HS-5 (cell line): Measurements from ENCODE around the gene VWF.
"Not testable (repeated sequence)": the region's sequence is repeated elsewhere in the genome, so short reads cannot be mapped to it uniquely, and the experiment has no call there.

Experiments
- DNase-seq: peaks from one replicate; pipeline ENCODE4 v3.0.0-alpha.2; 2012; ENCODE audit warnings: low read depth

The VWF gene

DNA sequence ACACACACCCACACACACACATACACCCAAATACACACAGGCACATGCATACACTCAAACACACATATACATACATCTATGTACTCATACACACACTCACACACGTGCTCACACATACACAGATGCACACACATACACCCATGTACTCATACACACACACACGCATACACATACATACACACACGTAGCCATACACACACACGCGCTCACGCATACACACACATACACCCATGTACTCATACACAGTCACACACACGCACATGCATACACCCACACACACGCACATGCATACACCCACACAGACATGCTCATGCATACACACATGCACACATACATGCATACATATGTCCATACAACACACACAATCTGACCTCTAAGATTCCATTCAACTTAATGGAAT lies 91.7 kb downstream of the VWF start:
- DNase-seq = no peak

DNA sequence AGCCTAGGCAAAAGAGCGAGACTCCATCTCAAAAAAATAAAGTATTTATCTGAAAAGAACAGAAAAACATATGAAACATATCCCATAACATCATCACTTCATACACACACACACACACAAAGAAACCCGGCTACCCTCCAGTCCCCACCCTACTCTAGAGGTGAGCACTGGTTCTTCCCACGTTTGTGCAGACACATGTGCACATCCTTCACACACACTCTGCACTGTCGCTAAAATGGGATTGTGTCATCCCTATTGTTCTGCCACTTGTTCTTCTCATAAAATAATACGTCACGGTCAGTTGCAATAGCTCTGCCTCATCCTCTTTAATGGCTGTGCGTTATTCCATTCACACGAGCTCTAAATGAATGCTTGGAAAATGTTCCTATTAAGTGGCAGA lies 93.5 kb downstream of the VWF start:
- DNase-seq = no peak

DNA sequence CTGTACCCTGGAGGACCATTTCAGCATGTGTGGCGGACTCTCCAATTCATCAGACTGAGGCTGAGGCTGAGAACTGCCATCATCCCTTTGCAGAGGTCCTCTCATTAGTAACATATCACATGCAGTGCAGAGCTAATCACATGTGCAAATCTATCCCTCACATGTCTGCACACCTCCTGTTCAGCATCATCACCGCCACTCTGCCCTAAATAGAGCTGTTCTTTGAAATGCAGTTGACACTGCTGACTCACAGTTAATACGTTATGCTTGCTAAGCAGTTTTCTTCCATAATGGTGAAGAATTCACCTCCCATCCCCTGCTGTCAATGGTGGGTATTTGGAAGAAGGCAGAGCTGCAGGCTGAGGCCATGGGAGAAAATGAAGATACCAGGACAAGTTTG lies 94.4 kb downstream of the VWF start:
- DNase-seq = no peak

DNA sequence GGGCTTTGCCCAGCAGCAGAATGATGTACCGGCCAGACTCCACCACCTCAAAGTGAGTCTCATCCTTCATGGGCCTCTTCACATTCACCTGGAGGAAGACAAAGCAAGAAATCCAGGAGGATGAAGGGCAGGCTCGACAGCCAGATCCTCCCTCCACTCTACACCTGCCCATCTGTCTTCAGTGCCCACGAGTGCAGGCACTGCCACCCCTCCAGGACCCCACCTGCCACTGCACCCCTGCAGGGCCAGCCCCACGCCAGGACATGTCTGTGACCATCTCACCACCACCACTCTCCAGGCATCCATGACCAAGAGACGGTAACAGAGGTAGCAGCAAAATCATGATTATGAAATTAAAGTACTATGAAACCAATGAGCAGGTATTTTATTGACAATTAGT lies 95.1 kb downstream of the VWF start:
- DNase-seq = no peak

DNA sequence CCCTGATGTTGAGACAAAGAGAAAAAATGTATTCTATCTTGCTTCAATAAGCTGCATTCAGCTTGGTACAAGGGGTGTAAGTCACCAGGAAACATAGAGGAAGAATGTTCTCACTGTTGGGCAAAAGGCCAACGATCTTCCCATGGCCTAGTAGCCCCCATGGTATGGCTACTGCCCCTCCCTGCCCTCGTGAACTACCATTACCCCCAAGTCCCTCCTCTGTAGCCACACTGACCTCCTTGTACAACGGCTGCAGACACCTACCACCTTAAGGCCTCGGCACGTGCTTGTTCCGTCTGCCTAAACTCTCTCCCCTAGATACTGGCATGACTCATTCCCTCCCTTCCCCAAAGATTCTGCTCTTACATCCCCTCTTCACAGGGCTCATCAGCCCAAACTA lies 97.5 kb downstream of the VWF start:
- no peak for DNase-seq

DNA sequence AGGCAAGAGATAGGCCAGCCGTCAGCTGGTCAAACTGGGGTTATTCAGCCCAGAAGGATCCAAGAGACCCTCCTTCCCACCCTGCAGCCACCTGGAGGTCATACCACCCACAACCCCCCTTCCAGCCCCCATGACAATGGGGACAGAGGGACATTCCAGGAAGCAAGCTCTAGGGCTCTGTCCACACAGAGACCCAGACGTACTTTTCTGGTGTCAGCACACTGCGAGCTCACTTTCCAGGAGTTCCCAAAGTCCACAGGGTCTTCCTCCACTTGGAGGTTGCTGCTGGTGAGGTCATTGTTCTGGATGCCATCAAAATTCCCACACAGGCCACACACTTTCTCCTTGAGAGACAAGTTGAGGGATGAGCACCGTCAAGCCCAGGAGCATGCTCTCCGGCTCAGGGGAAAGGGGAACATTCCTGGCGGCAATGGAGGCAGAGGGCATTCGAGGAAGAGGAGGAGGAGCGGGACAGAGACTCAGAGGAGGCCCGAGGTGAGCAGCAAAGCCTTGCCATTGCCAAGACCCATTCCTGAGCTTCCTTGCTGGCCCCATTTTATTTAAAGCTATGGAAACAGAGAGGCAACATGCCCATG lies 98.7 kb downstream of the VWF start:
- not testable (repeated sequence) for DNase-seq

DNA sequence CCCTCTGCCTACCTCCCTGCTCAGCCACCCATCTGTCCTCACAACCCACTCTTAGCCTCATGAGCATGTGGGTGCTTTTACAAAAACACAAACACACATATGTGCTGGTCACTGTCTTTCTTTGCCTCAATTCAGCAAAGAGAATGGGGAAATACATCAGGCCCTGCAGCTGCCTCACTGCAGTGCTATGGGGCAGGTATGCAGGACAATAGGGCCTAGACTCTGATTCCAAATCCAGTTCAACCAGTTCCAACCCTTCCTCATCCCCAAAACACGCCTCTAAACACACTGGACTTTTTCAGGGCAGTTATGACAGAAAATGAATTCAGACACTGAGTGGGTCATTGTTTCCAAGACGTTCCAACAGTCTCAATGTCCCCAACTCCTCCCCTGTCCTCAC lies 100.4 kb downstream of the VWF start:
- DNase-seq = not testable (repeated sequence)

DNA sequence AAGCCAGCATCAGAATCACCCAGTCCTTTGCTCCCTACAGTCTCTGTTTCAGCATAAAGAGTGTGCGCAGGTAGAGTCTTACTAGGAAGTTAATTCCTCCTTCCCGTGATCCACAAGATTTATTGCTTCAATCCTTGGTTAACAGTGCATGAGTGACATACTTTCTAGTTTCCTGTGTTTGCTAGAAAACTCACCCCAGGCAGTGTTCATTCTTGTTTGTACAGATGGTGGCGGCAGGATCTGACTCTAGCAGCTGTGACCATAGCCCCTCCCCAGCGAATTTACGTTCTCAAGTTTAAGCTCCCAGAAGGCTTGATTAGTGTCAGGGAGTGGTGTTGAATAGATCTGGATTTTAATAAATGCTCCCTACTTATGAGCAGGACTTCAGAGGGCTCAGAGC lies 103.5 kb downstream of the VWF start:
- DNase-seq = no peak

DNA sequence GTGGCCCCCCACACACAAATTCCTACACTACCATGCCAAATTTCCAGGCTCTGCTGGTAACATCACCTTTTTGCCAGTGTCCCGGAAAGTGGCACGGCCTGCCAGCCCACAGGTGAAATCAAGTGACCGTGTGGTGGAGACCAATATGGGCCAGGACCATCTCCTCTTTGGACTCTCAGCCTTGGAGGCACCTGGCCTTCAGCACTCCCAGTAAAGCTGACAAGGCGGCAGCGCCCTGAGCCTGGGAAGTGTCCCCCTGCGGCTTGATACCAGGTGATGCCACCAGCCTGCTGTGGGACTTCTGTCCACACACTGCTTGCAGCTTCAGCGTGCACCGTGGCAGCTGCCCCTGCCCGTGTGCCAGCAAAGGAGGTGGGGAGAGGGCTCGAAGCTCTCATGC lies 104.0 kb downstream of the VWF start:
- not testable (repeated sequence) for DNase-seq

DNA sequence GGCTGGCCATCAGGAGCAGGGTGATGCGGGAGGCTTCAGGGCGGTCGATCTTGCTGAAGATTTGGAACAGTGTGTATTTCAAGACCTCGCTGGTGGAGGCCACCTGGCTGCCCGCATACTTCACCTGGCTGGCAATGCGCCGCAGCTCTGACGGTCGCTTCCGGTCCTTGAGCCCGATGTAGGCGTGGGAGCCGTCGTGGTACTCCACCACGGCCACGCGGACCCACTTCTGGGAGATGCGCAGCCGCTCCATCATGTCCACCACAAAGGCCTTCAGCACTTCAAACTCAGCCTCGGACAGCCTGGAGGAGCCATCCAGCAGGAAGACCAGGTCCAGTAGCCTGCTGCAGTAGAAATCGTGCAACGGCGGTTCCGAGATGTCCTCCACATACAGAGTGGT lies 105.2 kb downstream of the VWF start:
- not testable (repeated sequence) for DNase-seq

DNA sequence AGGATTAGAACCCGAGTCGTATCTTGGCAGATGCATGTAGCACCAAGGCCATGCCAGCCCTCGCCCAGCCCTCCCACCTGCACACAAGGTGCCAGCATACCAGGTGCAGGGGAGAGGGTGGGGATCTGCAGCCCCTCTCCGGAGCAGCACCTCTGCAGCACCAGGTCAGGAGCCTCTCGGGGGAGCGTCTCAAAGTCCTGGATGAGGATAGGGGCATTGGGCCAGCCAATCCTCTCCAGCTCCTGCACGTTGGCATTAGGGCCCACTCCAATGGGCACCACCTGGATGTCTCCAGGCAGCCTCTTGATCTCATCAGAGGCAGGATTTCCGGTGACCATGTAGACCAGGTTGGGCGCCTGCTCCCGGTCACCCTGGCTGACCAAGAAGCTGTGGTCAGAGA lies 106.2 kb downstream of the VWF start:
- DNase-seq = no peak

DNA sequence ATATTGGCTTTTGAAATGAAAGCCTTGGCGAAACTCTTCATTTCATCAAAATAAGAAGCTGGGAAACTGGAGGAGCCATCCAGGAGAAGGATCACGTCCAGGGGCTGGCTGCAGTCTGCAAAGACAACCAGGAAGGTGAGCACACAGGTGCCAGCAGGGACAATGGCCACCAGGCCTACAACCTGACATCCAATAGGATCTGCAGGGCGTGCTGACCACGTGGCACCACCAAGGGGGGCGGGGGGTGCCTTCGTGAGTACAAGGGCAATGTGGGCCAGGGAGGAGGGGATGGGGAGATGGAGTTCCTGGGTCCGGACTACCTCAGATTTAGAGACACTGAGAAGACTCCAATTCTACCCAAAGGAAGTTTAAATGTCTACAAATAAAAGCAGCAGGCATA lies 107.7 kb downstream of the VWF start:
- no peak for DNase-seq

DNA sequence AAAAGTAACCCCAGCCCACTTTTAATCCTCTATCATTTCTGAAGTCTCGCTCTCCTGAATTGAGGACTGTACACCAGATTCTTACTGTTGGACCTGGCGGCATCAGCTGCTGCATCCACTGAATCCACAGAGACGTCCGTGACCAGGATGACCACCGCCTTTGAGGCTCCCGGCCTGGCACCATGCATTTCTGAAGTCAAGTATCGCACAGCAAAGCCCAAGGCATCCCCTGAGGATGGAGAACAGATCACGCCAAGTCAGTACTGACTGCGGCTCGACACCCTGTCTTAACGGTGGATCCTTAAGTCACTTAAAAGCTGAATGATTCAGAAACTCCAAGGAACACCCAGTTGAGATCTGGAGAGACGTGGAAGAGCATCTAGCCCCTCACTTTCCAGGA lies 108.5 kb downstream of the VWF start:
- not testable (repeated sequence) for DNase-seq

DNA sequence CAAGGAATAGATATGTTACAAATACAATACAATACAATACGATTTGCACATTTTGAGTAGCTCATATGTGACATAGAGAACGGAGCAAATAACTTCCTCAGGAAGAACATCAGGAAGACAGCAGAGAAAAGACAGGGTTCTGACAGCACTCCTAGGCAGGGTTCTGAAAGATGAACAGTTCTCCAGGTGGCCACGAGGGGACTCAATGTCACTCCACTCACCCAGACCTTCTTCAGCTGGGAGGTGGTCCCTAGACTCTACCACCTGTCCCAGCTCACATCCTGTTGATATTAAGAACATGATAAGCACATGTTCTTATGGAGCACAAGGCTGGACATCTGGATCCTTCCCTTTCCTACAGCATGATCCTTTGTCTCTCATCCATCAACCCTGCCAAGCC lies 109.2 kb downstream of the VWF start:
- DNase-seq = not testable (repeated sequence)

DNA sequence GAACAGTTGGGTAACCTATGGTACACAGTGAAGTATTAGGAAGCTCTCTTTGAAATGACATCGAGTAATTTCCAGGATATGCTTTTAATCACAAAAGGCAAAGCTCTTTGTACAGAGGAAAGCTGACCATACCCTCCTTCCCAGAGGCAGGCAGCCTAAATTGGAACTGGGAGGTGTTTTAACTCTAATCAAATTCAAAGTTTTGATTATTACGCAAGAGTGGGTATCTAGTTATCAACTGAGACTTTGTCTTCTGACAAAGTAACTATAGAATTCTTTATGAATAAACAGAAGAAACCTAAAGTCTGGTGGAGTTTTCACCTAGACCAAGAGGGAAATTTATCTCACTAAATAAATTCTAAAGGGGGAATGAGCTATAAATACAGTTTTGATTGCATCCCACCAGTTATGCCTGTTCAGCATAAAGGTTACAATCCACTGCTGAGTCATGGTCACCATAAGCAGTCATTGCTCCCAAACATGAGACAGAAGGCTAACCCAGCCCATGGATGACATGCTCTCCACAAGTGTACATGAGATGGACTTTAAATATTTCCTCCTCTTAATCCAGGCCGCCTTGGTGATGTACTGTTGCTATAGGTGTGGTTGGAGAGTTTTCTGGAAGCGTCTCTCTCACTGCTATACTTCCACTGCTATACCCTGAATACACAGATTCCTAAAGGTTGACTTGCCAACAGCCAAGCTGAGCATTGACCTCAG lies 113.7 kb downstream of the VWF start:
- DNase-seq = not testable (repeated sequence)

DNA sequence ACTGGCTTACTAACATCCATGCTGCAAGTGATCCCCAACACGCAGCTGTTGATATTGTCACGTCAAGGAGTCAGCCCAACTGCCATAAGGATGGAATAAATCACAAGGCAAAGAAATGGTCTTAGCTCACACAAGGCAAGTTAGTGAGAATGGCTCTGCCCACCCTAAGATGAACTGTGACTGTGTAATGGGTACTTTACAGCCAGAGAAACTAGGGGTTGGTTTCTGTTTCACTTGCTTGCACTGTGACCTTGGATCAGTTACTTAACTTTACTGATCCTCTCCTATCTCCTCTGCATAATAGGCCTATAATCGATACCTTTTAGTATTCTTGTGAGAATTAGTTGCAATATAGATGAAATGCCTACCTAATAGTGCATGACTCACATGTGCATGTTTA lies 127.2 kb downstream of the VWF start:
- DNase-seq = no peak

DNA sequence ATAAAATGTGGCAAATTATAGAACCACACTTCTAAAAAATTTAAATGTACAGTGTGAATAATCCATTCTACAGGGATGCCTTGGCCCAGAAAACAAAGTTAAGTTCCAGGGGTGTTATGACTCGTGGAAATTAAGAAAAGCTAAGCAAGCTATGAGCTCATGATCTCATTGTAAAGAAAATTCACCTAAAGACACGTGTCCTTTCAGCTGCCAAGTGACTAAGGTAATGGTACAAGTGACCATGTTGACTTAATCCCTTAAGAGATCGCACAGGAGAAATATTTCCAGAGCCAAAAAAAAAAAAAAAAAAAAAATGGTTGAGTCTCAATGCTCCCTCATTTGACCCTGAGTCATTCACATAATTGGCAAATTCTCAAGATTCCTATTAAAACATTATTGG lies 128.0 kb downstream of the VWF start:
- no peak for DNase-seq

DNA sequence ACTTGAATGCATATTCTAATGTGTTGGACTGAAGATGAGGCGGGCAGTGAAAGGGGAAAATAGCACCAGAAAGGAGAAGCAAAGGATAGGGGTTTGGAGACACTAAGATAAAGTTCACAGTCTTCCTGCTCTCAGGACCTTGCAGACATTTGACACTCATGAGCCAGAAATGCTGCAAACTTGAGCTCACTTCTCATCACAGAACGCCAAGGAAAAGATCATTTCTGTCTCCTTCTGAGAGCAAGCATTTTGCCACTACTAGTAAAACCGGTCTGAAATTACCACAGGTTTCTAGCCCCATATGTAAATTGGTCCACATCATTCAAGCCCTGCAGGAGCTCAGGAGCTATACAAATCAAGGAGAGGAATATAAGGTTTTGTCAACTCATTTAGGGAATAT lies 134.8 kb downstream of the VWF start:
- DNase-seq = no peak

DNA sequence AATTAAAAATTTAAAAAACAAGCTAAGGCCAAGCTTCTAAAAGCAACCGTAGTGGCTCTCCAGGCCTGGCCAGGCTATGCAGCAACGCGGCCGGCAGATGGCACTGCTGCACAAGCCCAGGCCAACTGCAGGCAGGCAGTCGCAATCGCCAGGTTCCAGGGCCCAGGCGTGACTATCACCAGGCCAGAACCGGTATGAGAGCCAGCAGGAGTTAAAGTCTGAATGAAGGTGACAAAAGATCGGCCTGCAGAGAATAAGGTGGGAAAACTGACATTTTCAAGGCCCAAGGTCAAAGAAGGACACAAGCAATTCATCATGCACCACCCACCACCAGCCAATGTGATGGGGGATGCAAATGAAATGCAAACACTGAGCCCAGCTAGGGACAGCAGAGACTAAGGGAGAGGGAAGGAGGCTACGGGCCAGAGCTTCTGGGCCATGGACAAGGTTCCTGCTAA lies 135.8 kb downstream of the VWF start:
- DNase-seq = no peak

DNA sequence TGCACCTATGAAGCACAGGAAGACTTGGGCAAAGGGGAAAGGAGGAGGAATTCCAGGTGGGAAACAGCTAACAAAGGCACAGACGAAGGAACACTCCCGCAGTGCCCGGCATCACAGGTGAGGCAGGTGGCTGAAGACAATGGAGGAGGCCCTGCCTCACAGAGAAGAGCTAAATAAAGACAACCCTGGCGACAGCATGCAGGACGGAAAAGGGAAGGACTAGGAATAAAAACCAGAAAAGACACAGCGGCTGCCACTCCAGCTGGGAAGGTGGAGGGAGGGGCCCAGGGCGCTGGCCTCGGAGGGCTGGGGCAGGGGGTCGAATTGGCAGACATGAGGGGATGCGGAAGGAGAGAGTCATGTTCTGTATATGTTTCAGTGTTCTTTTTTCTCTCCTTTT lies 136.4 kb downstream of the VWF start:
- DNase-seq = no peak

DNA sequence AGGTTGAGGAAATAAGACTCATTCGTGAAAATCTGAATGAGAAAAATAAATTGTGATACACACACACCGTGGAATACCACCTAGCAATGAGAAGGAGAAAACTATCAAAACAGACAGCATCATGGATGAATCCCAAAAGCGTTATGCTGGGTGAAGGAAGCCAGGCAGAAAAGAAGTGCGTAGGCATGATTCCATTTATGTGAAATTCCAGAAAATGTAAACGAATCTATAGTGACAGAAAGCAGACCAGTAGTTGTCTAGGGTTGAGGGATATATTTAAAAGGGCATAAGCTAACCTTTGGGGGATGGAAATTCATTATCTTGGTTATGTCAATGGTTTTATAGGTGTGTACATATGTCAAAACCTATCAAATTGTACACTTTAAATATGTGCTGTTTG lies 136.9 kb downstream of the VWF start:
- DNase-seq = no peak

DNA sequence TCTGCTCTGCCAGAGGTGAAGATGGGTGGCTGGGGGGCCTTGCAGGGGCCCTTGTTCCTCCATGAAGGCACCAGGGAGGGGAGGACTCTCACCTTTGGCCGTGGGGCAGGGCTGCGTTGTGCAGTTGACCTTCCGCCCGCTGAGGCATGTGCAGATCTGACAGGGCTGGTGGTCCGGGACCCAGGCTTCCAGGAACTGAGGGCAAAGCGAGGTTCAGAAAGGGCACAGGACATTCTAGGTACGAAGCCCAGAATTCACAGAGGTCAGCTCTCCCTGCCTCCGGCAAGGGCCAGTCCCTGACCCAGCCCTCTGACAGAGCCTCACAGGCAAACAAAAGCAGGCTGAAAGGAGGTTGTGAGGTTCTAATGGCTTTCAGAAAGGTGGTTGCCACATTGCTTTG lies 139.0 kb downstream of the VWF start:
- DNase-seq = no peak

DNA sequence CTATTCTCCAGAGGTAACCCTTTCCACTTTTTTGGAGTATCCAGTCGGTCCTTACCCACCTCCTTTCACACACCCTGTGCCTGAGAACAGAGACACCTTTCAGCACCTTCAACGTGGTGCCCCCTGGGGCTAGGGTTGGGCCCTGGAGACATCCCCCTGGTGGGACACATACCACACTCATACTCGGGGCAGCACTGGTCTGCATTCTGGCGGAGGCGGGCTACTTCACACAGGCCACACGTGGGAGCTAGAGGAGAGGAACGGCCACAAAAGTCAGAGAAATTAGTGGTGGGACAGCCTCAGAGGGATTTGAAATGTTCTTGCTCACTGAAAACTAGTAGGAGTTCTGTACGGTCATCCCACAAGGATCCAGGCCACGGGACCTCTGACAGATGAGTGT lies 139.6 kb downstream of the VWF start:
- no peak for DNase-seq

DNA sequence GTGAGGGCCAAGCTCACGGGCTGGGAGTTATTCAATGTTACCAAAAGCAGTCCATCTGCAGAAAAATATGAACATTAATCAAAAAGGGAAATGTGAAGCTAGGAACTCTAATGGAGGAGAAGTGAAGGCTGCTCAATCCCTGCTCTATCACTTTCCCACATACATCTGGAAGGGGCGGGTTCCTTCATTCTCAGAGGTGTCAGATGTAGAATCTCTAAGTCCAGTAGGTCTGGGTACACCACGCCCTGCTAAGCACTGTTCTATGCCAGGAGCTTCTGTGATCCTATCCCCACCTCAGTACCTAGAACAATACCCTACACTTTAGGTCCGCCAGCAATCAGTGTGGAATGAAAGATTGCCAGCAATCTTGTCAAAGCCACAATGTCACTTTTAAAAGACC lies 142.4 kb downstream of the VWF start:
- DNase-seq = no peak
